ENCODE measurements around the gene CAPN2. TPM values are rescaled to one million over a fixed set of nuclear protein-coding genes. Genes with fewer than 3 reads are reported as not detected.

CAPN2 gene
- total RNA-seq, 1 donor from 2014 or later: 391 TPM

DNA sequence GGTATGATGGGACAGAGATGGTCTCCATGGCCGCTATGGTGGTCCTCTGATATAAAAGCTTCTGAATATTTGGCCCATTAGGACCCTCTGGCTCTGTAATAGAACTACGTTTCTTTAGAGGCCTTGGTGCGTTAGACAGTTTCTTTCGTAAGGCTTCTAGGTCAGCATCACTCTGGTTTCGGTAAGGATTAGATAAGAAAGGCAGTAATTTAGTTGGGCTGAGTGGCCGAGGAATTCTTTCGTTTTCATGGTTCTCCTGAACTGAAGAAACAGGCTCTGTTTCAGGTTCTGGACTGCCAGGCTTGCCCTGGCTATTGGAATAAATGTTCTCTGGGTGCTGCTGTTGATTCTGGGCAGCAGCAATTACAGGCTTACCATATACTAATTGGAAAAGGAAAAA, 83.9 kb downstream of the CAPN2 start:
- no peak for TF ChIP-seq EZH2 (IDR thresholded peaks at IDR 0.05; ENCODE audit: insufficient read depth, low read length)
- no peak for TF ChIP-seq CTCF (IDR thresholded peaks at IDR 0.05; ENCODE audit: insufficient read depth, low read depth, low read length)
- peaks cover 45% of the 10 kb centered on the region for H3K36me3 ChIP-seq (ENCODE audit: insufficient read depth, low read length)
- no peaks in the 10 kb centered on the region for H3K27me3 ChIP-seq (ENCODE audit: insufficient read depth, low read length)
- peaks cover 4% of the 10 kb centered on the region for H4K20me1 ChIP-seq (ENCODE audit: insufficient read depth, low read length)
- Mint-ChIP-seq H3K9me3 (ENCODE audit: unreplicated experiment) (no peaks in the 10 kb centered on the region), H3K4me1 (ENCODE audit: low read depth, unreplicated experiment) (no peaks in the 10 kb centered on the region), H3K4me3 (ENCODE audit: unreplicated experiment) (no peak overlapping the region), H3K27me3 (ENCODE audit: low read depth, unreplicated experiment) (no peaks in the 10 kb centered on the region), H3K27ac (ENCODE audit: unreplicated experiment) (no peak overlapping the region), H3K36me3 (ENCODE audit: low read depth, unreplicated experiment) (peaks cover 14% of the 10 kb centered on the region)
- H2AFZ ChIP-seq (ENCODE audit: low read depth, low read length): no peak overlapping the region
- DNase-seq (ENCODE audit: low read depth): no peak
- H3K9me3 ChIP-seq (ENCODE audit: insufficient read depth, low read depth, low read length): no peaks in the 10 kb centered on the region
- no peak overlapping the region for H3K4me2 ChIP-seq (ENCODE audit: low read length)
- H3K79me2 ChIP-seq (ENCODE audit: insufficient read depth, low read length): peaks cover 3% of the 10 kb centered on the region
- FAIRE-seq: no peak
- H3K4me1 ChIP-seq (ENCODE audit: insufficient read depth, low read length): no peaks in the 10 kb centered on the region
- no peak overlapping the region for H3K9ac ChIP-seq (ENCODE audit: low read length)
- no peak overlapping the region for H3K27ac ChIP-seq (ENCODE audit: low read depth, low read length)
- no peak overlapping the region for H3K4me3 ChIP-seq (ENCODE audit: insufficient read depth, low read depth, low read length)

DNA sequence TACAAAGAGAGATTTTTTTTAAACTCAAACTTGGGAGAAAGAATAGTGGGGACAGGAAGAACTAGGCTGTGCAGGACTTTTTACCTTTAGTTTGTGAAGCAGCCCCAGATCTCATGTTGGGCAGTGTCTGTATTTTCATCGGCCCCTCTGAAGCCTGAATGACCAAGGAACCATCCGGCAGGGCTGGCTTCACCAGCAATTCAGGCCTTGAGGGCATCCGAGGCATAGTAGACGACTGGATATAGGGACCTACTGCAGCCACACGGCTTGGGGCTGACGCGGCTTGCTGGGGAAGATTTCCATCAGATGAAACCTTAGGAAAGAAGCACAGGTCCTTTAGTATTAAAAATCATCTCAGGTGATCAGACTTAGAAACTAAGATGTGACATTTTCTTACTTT, 89.7 kb downstream of the CAPN2 start:
- H3K27ac ChIP-seq (ENCODE audit: low read depth, low read length): no peak overlapping the region
- no peak overlapping the region for H3K9ac ChIP-seq (ENCODE audit: low read length)
- H3K36me3 ChIP-seq (ENCODE audit: insufficient read depth, low read length): peaks cover 49% of the 10 kb centered on the region
- Mint-ChIP-seq H3K9me3 (ENCODE audit: unreplicated experiment) (no peaks in the 10 kb centered on the region), H3K27me3 (ENCODE audit: low read depth, unreplicated experiment) (no peaks in the 10 kb centered on the region), H3K27ac (ENCODE audit: unreplicated experiment) (no peak overlapping the region), H3K4me3 (ENCODE audit: unreplicated experiment) (no peak overlapping the region), H3K36me3 (ENCODE audit: low read depth, unreplicated experiment) (peaks cover 28% of the 10 kb centered on the region), H3K4me1 (ENCODE audit: low read depth, unreplicated experiment) (no peaks in the 10 kb centered on the region)
- H2AFZ ChIP-seq (ENCODE audit: low read depth, low read length): no peak overlapping the region
- peaks cover 3% of the 10 kb centered on the region for H3K4me1 ChIP-seq (ENCODE audit: insufficient read depth, low read length)
- H3K9me3 ChIP-seq (ENCODE audit: insufficient read depth, low read depth, low read length): no peaks in the 10 kb centered on the region
- H3K4me2 ChIP-seq (ENCODE audit: low read length): no peak overlapping the region
- DNase-seq (ENCODE audit: low read depth): no peak
- H3K27me3 ChIP-seq (ENCODE audit: insufficient read depth, low read length): no peaks in the 10 kb centered on the region
- TF ChIP-seq CTCF (IDR thresholded peaks at IDR 0.05; ENCODE audit: insufficient read depth, low read depth, low read length): no peak
- no peak for TF ChIP-seq EZH2 (IDR thresholded peaks at IDR 0.05; ENCODE audit: insufficient read depth, low read length)
- H4K20me1 ChIP-seq (ENCODE audit: insufficient read depth, low read length): no peaks in the 10 kb centered on the region
- no peak overlapping the region for H3K4me3 ChIP-seq (ENCODE audit: insufficient read depth, low read depth, low read length)
- H3K79me2 ChIP-seq (ENCODE audit: insufficient read depth, low read length): no peaks in the 10 kb centered on the region
- FAIRE-seq: no peak

DNA sequence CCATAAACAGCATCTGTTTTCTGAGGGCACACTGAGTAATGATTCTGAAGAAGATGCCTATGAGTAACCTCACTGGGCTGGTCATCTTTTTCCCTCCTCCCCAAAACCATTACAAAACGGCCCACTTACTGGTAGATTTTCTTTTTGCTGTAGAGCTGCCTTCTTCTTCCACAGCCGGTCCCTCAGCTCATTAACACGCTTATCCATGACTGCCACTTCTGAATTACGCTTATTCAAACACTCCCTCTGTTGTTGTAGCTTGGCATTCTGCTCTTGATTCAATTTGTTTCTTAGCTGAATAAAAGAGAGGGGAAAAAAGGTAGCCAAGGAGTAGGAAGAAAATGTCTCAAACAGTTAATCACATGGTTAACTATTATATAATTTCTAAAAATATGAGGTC, 90.3 kb downstream of the CAPN2 start:
- Histone ChIP-seq H2AFZ (ENCODE audit: low read depth, low read length) (no peak overlapping the region), H3K9ac (ENCODE audit: low read length) (no peak overlapping the region), H3K4me1 (ENCODE audit: insufficient read depth, low read length) (peaks cover 3% of the 10 kb centered on the region), H3K79me2 (ENCODE audit: insufficient read depth, low read length) (peaks cover 3% of the 10 kb centered on the region), H3K36me3 (ENCODE audit: insufficient read depth, low read length) (peaks cover 48% of the 10 kb centered on the region), H3K9me3 (ENCODE audit: insufficient read depth, low read depth, low read length) (no peaks in the 10 kb centered on the region), H4K20me1 (ENCODE audit: insufficient read depth, low read length) (no peaks in the 10 kb centered on the region), H3K27me3 (ENCODE audit: insufficient read depth, low read length) (no peaks in the 10 kb centered on the region), H3K27ac (ENCODE audit: low read depth, low read length) (no peak overlapping the region), H3K4me2 (ENCODE audit: low read length) (no peak overlapping the region), H3K4me3 (ENCODE audit: insufficient read depth, low read depth, low read length) (no peak overlapping the region)
- no peak overlapping the region for H3K27ac Mint-ChIP-seq (ENCODE audit: unreplicated experiment)
- no peak for FAIRE-seq
- H3K4me1 Mint-ChIP-seq (ENCODE audit: low read depth, unreplicated experiment): no peaks in the 10 kb centered on the region
- H3K27me3 Mint-ChIP-seq (ENCODE audit: low read depth, unreplicated experiment): no peaks in the 10 kb centered on the region
- TF ChIP-seq CTCF (IDR thresholded peaks at IDR 0.05; ENCODE audit: insufficient read depth, low read depth, low read length): no peak
- no peak for TF ChIP-seq EZH2 (IDR thresholded peaks at IDR 0.05; ENCODE audit: insufficient read depth, low read length)
- peaks cover 31% of the 10 kb centered on the region for H3K36me3 Mint-ChIP-seq (ENCODE audit: low read depth, unreplicated experiment)
- H3K4me3 Mint-ChIP-seq (ENCODE audit: unreplicated experiment): no peak overlapping the region
- no peak for DNase-seq (ENCODE audit: low read depth)
- no peaks in the 10 kb centered on the region for H3K9me3 Mint-ChIP-seq (ENCODE audit: unreplicated experiment)

Data from astrocyte (in vitro differentiated cells and primary cell).